NCI-H187 treated with DMSO at 0.1 percent for 48 hours (cell line): ENCODE data around the gene DESI2.

Source experiments
- DNase-seq: peaks from one replicate; lab custom pipeline; 2025; lab: John Stamatoyannopoulos, UW

Gene DESI2

DNA sequence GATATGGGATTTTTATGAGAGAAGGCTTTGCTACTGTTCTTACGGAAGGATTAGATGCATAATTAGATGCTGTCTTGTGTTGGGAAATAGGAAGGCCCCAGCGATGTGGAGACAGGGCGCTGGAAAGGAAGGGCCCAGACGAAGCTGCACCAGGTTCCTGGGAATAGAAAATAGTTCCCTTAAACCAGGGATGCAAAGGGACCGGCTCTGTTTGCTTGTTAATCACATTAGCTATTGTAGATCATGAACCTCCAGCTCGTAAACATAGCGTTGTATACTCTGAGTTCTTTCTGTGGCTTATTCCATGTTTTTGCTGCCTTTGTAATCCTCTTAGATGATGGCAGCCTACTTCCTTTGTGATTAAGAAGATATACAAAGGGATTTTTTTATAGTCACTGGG lies 102.7 kb downstream of the DESI2 start:
- no peak for DNase-seq

GRCh38 chr1:244757091-244757939 lies 104.4 kb downstream of the DESI2 start:
- DNase-seq, result no peak
